HG03095 (cell line): ENCODE measurements around the gene SCAMP2.

ENCODE experiments used
- ATAC-seq: cut with Tn5 transposase; IDR thresholded peaks from one replicate; pipeline ENCODE4 v1.9.1; 2021; ENCODE audit warnings: moderate library complexity; ENCODE audit not compliant: unreplicated experiment

SCAMP2 gene

DNA sequence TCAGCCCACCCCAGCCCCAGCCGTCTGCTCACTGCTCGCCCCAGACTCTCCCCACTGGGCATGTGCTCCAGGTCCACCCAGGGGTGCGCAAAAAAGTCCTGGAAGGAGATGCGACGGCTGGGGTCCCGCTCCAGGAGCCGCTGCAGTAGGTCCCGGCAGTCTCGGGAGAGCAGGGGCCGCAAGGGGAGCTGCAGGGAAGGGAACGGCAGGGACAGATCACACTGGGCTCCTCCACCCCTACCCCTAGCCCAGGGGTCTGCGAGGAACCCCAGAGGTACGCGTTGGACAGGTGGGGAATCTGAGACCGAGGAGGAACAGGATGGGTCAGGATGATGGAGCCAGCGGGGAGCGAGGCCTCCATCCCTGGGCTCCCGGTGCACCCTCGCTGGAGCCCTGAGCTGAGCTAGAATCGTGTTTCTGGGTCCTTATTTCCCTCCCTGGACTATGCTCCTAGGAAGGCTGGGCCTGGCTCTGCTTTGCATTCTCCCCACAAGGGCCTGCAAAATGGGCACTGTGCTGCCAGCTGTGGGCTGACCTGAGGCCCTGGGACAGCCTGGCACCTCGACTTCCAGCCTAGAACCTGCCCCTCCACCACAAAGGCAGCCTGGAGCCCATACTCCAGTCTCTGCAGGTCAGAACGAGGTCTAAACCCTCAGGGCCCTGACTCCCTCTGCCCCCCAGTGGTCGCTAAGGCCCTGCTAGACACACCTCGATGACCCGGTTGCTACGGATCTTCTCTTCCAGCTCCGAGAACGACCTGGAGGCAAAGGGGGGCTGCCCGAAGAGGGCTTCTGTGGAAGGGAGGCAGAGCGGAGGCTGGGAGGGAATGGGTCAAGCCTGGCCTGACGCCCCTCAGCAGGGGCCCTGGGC is 33.4 kb downstream of the SCAMP2 start:
- no peak for ATAC-seq

DNA sequence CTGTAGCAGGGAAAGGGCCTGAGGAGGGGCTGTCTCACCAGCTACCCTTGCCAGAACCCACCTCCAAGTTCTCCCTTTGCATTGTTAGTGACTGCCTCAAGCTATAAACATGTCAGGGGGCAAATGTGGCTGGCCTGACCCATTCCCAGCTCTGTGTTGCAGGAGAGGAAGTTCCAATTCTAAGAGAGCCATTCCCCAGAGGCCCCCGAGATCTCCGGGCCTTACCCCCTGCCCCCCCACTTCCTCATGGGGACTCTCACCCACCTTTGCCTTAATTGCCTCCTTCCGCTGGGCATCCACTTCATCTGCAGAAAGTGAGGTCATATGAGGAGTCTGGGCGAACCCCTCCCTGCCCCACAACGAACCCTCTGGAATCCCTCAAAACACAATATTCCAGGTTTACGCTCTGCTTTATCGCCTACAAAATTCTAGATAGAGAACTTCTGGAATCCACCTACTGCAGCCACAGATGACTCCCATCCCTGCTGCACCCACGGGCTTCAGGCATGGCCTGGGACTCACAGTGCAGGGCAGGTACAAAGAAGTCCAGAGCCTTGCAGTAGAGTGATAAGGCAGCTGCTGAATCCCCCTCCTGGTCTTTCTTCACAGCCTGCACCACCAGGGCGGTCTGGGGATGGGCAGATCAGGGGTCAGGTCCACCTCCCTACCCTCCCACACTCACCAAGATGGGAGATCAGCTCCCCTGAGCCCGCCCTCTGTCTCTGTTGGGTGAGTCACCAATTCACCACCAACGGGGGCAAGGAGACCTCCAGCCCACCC is 34.2 kb downstream of the SCAMP2 start:
- no peak for ATAC-seq

DNA sequence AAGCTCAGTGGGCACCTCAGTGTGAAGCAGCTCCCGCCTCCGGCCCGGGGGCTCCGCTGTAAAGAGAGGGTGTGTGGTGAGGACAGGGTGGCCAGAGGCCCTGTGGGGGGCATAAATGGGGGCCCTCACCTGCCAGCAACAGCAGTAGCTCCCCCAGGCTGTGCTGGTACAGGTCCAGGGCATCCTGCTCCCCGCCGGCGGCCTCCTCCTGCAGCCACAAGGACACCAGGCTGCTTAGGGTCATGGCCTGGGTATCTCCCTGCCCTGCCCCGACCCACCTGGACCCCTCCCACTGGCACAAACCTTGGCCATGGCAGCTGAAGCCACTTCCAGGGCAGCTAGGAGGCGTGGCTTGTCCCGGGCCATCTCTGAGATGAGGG is 35.0 kb downstream of the SCAMP2 start:
- ATAC-seq: no peak

DNA sequence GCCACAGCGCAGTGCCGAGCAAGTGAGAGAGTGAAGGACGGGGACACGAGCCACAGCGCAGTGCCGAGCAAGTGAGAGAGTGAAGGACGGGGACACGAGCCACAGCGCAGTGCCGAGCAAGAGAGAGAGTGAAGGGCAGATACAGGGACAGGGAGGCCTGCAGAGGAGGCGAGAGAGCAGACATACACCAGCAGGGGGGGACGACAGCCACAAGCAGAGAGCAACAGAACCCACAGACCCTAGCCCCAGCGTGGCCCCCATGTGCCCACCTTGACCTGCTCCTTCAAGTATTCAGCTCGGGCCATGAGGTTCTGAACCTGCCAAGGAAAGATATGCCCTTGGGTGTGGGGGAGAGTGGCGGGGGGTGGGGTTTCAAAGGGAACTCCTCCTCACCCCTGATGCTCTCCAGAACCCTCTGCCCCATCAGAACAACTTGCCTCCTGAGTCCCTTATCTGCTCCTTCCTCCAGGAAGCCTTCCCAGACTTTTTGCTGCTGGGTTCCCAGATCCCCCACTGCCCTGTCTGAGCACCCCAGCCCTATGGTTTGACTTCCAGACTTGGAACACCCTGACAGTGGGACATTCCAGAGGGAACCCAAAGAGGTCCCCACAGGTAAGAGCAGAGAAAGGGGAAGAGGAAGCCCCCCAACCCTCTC is 35.6 kb downstream of the SCAMP2 start:
- no peak for ATAC-seq

DNA sequence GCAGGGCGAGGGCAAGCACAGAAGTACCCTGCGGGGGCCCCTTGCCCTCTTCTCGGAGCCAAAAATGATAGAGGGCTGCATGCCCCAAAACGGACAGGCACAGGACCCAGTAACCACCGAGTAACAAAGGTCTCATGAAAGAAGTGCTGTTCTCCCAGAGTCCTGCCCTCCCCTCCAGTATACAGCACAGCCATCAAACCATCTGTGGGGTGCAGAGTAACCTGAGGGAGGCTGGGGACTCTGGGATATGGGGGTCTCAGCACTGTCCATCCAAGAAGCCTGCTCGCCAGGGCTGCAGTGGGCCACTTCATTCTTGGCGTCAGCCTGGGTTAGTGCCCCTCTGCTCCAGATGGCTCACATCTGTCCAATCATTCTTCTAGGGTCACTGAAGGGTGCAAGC is 36.3 kb downstream of the SCAMP2 start:
- no peak for ATAC-seq

DNA sequence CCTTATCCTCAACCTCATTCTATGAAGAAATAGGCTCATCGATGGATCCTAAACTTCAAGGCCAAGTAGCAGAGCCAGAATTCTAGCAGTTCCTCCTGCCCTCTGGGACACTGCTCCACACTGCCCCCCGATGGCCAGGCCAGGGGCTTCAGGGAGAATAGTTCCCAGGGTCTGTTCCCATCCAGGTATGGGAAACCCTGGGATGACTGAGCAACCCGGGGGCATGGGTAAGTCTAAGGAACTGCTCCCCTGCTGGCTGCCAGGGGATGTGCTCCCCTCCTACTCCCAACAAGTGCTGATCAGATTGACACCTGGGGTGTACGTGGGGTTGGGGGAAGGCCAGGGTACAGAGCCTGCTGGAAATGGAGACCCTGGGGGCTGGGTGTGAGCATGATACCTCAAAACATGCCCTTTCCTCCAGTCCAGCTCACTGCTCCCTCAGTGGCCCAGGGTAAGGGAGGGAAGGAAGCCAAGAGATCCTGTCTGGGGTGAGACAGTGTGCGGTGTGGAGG is 37.8 kb downstream of the SCAMP2 start:
- ATAC-seq: no peak

DNA sequence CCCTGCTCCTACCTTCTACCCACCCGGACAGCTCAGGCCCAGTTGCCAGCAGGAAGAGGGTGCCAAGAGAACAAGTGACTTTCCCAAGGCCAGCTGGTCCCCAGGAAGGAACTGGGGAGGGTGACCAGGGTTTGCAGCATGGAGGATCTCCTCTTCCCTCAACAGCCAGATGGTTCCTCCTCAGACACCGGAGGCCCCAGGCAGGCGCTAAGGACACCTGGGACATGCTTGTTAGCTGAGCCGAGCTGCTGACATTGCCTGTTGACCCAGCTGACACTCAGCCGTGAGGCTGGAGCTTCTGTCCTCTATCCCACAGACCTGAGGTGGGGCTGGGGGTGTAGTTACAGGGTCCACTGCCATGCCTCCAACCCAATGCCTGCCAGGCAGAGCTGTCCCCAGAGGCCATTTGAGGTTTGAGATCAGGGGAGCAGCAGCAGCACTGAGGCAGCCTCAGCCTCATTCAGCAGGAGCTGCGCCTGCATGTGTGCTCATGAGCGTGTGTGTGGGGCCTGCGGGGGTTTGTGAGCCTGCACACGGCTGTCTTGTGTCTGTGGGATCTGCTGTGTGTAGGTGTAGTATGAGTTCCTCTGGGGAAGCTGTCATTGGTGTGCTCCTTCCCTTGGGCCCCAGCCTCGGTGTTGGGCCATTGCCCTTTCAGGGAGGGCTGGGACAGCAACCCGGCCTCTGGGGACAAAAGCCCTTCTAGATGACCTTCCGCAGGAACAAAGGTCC is 39.6 kb downstream of the SCAMP2 start:
- ATAC-seq: no peak

DNA sequence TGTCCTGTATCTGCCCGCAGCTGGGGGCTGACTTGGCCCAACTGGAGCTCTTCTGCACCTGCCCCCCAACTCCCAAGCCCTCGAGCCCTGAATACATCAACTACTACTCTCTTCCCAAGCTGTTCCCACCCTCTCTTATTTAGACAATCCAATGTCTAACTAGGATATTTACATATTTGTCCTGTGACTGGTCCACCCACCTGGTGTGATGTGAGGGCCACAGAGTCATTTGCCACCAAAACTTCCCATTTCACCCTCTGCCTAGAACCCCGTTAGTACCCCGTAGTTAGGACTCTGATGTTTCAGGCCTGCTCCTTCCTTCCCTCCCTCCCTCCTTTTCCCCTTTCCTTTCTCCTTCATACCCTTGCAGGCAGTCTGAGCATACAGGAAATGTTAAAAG is 40.3 kb downstream of the SCAMP2 start:
- ATAC-seq: no peak

DNA sequence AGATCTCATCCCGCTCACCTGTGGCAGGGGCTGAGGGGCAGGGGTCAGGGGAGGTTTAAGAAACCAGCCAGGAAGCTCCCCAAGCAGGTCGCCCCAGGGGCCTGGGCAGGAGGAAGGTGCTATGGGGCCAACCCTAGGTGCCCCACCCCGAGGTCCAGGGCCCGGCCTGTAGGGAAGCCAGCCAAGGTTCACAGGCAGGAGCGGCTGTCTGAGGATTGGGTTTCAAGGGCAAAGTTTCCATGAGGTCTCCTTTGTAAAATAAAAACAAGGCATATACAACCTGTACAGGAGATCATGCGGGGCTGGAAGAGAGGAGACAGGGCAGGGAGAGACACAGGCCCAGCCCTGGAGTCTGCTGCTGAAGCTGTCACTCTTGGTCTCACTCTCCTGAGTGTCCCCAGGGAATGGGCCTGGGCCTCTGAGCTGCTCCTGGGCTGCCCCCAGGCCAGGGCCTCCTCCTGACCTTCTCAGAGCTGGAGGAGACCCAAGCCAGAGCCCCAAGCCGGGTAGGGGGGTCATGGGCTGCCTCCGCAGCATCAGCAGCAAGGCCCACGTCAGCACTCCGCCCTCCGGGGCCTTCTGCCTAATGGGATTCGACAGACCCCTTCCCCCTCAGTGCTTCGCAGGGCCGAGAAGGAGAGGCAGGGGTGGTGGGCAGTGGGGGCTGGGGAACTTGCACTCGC is 41.2 kb downstream of the SCAMP2 start:
- ATAC-seq: no peak

DNA sequence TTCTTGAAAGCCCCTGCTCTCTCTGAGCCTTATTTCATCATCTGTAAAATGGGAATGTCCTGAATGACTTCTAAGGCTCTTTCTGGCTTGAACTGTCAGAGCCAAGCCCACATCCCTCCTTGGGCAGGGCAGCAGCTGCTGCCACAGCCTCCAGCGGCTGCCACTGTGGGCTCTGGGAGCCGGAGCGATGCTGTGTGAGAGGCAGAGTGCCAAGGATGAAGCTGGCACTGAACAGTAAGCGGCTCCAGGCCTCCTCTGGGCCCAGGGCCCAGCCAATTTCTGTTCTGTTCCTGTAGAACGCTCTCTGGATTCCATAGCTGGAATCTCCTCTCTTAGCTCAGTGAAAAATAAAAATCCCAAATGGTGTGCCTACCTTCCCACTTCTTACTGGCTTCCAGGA is 42.3 kb downstream of the SCAMP2 start:
- ATAC-seq: no peak

DNA sequence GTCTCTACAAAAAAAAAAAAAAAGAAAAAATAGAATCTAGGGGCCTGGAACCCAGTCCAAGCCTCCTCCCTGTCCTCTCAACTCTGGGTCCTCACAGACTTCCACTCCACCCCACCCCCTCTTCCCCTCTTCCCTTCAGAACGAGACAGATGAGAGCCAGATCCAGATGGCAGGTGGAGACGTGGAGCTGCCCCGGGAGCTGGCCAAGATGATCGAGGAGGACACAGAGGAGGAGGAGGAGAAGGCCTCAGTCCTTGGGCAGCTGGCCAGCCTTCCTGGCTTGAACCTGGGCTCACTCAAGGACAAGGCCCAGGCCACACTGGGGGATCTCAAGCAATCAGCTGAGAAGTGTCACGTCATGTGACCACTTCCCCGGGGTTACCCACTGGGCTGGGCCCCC is 43.2 kb downstream of the SCAMP2 start:
- no peak for ATAC-seq

DNA sequence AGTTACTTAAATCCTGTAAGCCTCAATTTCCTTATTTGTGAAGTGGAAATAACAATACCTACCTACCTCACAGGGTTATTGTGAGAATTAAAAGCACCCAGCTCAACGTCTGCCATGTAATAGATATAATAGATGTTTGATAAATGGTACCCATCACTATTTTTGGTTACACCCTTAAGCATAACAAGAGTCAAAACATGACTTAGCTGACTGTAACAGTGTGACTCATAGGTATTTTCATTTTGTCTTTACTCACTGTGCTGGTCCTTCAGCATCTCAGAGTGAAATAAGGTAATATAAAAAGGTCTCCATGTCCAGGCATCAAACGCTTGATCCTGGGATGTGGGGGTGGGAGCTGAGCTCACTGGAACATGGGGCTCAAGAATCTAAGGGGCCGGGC is 43.7 kb downstream of the SCAMP2 start:
- no peak for ATAC-seq

DNA sequence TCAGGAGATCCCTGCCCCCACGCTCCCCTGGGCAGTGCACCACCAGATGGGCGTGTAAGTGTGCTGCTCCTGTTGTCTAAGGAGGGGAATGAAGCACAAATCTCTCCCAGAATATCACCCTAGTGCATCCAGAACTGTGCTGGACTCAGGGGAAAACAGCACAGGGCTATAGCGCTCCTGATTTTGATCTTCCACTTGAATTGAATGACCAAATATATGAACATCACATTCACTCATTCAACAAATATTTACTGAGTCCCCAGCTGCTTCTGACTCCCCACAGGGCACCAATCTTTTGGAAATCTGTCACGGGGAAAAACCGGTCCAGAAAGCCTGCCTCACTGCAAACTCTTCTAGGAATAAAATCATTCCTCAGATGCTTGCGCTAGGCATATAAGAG is 44.3 kb downstream of the SCAMP2 start:
- no peak for ATAC-seq

DNA sequence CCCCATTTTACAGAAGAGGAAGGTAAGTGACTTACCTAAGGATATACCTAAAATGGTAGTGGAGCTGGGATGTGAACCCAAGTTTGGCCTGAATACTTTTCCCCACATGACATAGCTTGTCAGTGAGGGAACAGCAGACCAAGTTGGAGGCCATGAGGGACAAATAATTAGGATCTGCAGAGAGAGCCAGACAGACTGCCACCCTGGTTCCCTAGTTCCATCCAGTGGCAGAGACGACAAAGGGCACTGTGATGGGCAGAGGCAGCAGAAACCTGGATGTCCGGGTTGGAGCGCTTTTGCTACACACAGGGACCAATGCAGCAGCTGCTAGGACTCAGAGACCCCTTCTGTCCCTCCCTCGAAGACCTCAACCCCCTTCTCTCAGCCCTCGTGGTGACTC is 45.6 kb downstream of the SCAMP2 start:
- no peak for ATAC-seq

DNA sequence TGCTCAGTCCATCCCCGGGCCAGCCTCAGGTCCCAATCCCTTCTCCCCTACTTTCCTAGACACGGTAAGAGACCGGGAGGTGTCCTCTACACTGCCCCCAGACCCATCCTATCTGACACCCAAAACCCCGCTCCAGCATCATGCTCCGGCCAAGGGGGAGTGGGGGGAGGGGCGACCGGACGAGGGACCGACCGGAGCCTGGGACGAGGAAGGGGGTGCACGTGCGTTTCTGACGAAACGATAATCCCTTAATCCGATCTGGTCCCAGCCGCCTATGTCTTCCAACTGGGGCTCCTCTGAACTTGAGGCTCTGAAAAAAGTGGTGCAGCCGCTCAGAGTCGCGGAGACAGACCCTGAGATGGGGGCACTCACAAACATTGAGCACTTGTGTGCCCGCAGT is 46.2 kb downstream of the SCAMP2 start:
- ATAC-seq: no peak

DNA sequence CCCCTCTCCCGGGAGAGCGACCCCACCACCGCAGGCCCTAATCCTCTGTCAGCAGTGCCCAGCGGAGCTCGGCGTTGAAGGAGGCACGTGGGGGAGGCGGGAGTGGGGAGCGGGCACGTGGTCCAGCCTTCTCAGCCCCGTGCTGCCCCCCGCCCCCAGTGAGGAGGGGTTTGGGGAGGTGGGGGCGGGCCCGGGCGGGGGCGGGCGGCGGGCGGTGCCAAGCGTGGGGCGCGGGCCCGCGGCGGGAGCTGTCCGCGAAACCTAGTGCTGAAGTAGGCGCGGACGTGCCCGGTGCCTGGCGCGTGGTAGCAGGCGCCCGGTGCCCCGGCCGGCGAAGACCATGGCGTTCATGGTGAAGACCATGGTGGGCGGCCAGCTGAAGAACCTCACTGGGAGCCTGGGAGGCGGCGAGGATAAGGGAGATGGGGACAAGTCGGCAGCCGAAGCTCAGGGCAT is 46.8 kb downstream of the SCAMP2 start, which contains the start of gene CPLX3:
Gene CPLX3 (plus strand): TSS at position 264 of the 456 bp plus-strand sequence. CDS start 77 bp downstream, at position 341.
- ATAC-seq: no peak

DNA sequence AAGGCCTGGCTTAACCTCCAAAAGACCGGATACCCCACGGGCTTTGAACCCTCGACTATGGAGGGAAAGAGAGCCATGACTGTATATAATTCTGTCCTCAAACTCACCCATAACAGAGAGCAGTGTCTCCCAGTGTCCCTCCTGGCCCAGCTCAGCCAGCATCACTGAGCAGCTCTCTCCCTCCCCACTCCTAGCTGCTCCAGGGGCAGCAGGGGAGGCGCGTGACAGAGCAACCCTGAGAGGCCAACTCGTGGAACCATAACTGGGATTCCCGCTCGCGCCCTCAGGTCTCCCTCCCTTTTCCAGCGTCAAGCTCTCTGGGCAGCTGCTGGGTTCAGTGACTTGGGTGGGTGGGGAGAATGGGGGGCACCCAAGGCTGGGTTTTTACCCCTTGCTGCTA is 47.3 kb downstream of the SCAMP2 start:
- no peak for ATAC-seq

DNA sequence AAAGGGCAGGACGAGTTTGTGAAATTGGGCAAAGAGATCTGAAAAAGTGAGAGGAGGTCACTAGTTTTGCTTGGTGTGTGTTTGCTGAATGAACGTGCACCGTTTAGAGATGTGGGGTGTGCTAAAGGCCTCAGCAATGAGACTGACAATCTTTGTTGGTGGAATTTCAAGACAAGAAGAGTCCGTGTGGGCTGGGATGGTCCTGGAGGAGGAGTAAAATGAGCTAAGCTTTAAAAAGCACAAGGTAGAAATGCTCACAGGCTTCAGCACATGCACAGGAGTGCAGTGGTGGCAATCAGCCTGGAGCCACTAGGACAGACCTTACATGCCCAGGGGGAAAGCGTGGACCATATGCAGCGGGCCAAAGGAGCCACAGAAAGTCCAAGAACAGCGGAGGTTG is 48.2 kb downstream of the SCAMP2 start:
- no peak for ATAC-seq

DNA sequence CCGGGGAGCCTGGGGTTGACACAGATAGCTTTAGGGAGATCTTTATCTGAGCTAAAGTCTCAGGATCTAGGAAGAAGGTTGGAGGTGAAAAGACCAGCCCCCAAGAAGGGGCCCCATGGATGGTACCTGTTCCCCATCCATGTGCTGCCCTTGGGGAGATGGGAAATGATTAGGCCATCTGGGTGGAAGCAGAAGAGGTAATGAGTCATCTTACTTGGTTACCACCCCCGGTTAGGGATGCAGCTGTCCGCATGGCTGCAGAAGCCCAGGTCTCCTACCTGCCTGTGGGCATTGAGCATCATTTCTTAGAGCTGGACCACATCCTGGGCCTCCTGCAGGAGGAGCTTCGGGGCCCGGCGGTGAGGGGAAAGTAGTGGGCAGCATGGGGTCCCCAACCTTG is 49.8 kb downstream of the SCAMP2 start:
- ATAC-seq: no peak

DNA sequence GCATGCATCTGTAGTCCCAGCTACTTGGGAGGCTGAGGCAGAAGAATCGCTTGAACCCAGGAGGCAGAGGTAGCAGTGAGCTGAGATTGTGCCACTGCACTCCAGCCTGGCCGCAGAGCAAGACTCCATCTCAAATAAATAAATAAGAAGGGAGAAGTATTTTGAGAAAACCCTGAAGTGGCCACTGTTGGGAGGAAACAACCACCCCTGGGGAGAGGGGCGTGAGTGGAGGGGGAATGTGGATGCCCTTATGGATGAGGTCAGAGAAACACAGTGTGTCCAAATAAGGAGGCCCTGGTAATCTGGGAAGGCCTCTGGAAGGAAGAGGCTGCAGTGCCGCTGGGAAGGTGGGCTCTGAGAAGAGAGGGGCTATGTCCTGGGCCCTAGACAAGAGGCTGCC is 50.9 kb downstream of the SCAMP2 start:
- no peak for ATAC-seq
